Stimulated activated CD4-positive, alpha-beta T cell treated with anti-CD3 and anti-CD28 coated beads, Interleukin-2, amount 100 ng/mL, for 4 hours (primary cell): ENCODE results near the gene HTR7.
"Not testable (repeated sequence)": the region's sequence is repeated elsewhere in the genome, so short reads cannot be mapped to it uniquely, and the experiment has no call there.

Experiments
- DNase-seq: peaks from one replicate; pipeline ENCODE4 v3.0.0-alpha.2; 2020; ENCODE audit warnings: low read depth

HTR7 gene

GRCh38 chr10:90858461-90858968 is 676 bp upstream of the HTR7 start:
- DNase-seq: no peak

DNA sequence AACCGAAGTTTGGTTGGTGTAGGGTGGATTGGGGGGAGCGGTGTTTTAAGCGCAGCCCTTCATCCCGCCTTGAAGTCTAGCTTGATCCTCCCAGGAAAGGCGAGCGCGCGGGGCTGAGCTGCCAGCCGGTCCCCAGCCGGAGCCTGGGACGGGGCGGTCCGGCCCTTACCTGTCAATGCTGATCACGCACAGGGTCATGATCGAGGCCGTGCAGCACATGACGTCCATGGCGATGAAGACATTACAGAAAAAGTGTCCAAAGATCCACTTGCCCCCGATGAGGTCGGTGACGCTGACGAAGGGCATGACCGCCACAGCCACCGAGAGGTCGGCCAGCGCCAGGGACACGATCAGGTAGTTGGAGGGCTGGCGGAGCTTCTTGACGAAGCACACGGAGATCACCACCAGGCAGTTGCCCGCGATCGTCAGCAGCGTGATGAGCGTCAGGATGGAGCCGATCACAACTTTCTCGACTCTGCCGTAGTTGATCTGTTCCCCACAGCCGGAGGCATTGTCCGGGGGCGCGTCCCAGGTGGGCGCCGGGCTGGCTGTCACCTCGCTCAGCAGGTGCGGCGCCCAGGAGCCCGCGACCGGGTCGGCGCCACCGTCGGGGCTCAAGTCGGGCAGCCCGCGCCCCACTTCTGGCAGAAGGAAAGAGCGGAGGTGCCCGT is 740 bp downstream of the HTR7 start:
- no peak for DNase-seq

DNA sequence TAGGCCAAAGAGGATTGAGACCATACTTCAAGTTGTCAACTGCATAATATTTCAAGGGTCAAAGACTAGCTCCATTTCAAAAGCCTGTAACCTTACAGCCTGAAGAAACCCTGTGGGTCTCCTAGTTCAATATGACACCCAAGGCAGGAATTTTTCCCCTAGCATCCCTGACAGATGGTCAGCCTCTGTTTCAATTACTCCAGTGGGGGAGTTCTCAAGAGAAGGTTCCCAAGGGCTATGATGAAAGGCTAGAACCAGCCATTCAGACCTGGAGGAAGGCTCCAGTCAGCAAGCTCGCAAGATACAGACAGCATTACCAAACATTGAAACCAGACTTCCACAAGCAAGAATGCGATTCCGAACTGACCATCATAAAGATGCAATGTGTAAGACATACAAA is 1.6 kb downstream of the HTR7 start:
- DNase-seq: no peak

DNA sequence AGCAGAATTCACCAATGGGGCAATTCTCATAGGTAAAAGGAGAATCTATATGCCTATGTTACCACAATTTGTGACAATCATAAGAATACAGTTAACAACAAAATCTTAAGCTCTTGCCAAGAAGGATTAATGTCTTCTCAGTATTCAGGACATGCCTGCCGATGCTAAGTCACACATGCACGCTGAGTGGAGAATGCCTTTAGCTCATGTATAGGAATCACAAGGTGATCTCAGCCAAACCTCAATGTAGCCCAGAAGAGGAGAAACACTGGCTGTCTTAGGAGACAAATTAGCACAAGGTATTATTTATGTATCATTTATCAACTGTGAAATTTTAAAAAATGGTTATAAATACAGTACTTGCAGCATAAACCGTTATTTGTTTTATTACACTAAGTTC is 2.7 kb downstream of the HTR7 start:
- DNase-seq: no peak

GRCh38 chr10:90849956-90850749 is 7.7 kb downstream of the HTR7 start:
- DNase-seq: no peak

GRCh38 chr10:90847436-90847835 is 10.4 kb downstream of the HTR7 start:
- DNase-seq: no peak

DNA sequence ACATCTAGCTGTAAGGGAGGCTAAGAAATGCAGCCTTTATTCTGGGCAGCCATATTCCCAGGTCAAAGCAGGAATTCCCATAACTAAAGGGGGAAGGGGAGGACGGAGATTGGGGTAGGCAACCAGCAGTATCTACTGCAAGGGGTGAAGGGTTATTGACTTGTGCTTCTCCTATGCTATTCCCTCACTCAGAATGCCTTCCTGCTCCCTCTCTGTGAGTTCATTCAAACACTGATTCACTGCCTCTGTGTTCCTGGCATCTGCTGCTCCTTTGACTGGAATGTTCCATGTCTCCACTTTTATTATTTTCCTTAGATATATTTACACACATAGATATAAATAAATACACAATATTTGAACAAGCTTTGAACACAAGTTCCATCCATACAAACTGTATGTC is 11.1 kb downstream of the HTR7 start:
- DNase-seq: no peak

DNA sequence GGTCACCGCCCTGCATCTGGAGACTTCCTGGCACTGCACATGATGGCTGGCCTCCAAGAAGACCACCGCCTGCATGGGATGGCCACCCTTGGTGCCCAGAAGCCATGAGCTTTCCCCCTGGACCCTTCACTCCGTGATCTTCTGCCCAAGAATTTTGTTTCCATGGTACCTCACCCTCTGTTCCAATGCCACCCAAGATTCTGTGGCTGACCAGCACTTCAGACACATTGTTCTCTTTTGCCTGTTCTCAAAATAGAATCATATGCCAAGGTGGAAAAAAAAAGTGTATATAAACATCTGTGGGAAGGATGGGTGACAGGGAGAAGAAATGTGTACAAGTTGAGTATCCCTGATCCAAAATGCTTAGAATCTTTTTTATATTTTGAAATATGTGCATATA is 12.1 kb downstream of the HTR7 start:
- DNase-seq: no peak

GRCh38 chr10:90842725-90843124 is 15.1 kb downstream of the HTR7 start:
- DNase-seq: no peak

- DNase-seq: no peak
These were observed 20.4 kb downstream of the HTR7 start for GRCh38 chr10:90837486-90837885.

- no peak for DNase-seq
These were observed 23.5 kb downstream of the HTR7 start for GRCh38 chr10:90834326-90834725.

GRCh38 chr10:90832111-90832510 is 25.7 kb downstream of the HTR7 start:
- DNase-seq: no peak

- DNase-seq: no peak
These were observed 35.3 kb downstream of the HTR7 start for GRCh38 chr10:90822508-90822907.

DNA sequence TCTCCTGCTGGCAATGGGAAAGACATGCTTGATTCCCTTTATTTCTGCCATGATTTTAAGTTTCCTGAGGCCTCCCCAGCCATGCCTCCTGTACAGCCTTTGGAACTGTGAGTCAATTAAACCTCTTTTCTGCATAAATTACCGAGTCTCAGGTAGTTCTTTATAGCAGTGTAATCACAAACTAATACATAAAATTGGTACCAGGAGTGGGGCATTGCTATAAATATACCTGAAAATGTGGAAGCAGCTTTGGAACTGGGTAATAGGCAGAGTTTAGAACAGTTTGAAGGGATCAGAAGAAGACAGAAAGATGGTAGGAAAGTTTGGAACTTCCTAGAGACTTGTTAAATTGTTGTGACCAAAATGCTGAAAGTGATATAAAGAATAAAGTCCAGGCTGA is 36.0 kb downstream of the HTR7 start:
- not testable (repeated sequence) for DNase-seq

DNA sequence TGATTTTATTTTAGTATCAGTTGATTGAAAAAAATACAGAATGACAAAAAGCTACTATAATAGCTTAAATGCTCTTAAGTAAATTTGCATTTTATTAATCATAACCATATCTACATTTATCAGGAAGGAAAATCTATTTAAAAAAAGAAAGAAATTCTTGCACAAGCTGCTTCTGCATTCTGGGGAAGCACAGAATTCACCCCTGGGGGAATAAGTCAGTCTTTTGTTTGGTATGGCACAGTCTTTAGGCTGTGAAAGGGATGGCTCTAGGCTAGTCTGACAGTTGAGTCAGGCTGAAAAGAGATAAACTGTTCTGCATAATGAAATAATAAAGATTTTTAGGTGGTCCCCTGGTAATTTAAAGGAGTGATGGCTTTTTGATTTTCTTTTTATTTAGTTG is 37.9 kb downstream of the HTR7 start:
- DNase-seq: no peak

GRCh38 chr10:90818736-90819135 is 39.1 kb downstream of the HTR7 start:
- DNase-seq: no peak

DNA sequence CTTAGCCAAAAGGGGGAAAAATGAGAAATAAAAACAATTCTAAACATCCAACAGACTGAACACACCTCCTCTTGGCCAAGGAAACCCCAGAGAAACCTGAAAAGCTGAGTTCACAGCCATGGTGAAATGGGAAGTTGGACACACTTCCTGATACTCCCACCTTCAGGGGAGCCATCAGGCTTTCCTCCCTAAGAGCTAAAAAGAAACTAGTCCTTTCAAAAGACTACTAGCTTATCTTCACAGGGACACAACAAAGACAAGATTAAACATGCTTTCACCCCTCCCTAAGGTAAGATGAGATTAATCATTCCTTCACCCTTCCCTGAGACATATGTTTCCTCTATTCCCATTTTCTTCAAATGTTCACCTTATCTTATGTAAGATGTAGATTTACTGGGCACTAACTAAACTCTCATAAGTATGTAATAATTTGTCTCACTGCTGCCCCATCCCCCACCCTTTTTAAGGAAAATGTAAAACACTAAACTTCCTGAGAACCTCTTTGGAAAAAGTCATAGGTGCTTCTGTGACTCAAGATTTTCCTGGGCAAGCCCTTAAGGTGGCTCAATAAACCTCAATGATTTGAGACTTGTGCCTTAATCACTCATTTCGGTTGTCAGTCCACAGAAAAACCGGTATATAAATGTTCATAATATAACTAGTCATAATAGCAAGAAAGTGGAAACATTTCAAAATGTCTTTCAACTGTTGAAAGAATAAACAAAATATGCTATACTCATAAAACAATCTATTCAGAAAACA is 40.5 kb downstream of the HTR7 start:
- DNase-seq: no peak

GRCh38 chr10:90816466-90816865 is 41.4 kb downstream of the HTR7 start:
- DNase-seq: no peak

DNA sequence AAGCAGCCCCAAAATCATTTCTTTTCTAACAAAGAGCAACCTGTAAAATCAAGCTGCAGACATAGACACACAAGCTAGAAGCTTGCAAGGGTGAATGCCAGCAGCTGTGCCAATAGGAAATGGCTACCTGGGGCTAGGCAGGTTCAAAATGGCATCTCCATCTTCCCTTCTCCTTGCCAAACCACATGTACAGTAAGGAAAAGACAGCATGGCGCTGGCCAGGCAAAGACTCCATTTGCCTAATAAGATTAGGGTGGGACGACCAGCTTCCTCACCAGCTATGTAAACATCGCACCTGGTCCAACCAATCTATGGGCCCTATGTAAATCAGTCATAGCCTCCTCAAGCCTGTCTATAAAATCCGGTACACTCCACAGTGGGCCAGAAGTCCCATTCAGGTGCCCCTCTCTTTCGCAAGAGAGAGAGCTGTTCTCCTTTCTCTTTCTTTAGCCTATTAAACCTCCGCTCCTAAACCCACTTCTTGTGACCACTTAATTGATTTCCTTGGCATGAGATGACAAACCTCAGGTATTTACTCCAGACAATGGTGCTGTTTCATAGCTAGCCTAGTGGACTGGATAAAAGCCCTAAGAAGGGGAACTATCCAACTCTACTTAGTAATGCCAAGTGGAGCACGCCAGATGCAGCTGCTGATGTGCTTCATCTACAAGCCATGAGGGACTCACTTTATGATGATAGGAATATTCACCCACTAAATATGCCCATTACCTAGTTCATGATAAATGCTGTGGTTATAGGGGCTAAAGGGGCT is 44.1 kb downstream of the HTR7 start:
- DNase-seq: no peak

GRCh38 chr10:90807106-90807505 is 50.7 kb downstream of the HTR7 start:
- not testable (repeated sequence) for DNase-seq

DNA sequence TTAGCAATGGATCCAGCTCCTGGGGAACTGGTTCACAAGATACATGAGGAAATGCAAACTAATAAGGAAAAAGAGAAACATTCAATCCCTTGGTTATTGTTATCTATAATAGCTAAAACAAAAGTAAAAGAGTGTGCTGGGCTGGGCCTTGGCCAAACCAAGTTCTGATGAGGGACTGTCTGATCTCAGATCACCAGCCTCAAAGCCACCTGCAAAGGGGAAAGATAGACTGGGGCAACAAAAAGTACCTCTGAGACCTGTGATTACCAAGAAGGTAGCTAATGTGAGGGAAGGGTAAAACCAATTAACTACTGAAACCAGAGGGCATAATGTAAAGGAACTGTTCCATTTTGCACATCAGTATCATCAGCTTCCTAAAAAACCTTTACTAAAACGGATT is 51.2 kb downstream of the HTR7 start:
- no peak for DNase-seq

- DNase-seq: no peak
These were observed 52.6 kb downstream of the HTR7 start for GRCh38 chr10:90805206-90805605.
